ENCODE results near the gene SNX3. TPM values are rescaled to one million over a fixed set of nuclear protein-coding genes. Genes with fewer than 3 reads are reported as not detected.
"Not testable (repeated sequence)": the region's sequence is repeated elsewhere in the genome, so short reads cannot be mapped to it uniquely, and the experiment has no call there.

Gene SNX3
- total RNA-seq, 1 donor from 2014 or later, result 208 TPM

- not testable (repeated sequence) for H3K27ac ChIP-seq (ENCODE audit: low read depth, low read length); H3K4me1 ChIP-seq (ENCODE audit: control insufficient read depth in 3 of 3, insufficient read depth in 3 of 3, low read length in 3 of 3); H3K9ac ChIP-seq (ENCODE audit: low read depth in 1 of 3, low read length in 3 of 3); H3K36me3 ChIP-seq (ENCODE audit: control insufficient read depth in 3 of 3, insufficient read depth in 3 of 3, low read length in 3 of 3); H3K9me3 ChIP-seq (ENCODE audit: control insufficient read depth in 3 of 3, low read length in 3 of 3); H3K27me3 ChIP-seq (ENCODE audit: control insufficient read depth in 3 of 3, insufficient read depth in 3 of 3, low read length in 3 of 3); H3K4me3 ChIP-seq (ENCODE audit: low read length in 3 of 3)
Observed at GRCh38 chr6:108245095-108245494, 15.7 kb downstream of the SNX3 start.

DNA sequence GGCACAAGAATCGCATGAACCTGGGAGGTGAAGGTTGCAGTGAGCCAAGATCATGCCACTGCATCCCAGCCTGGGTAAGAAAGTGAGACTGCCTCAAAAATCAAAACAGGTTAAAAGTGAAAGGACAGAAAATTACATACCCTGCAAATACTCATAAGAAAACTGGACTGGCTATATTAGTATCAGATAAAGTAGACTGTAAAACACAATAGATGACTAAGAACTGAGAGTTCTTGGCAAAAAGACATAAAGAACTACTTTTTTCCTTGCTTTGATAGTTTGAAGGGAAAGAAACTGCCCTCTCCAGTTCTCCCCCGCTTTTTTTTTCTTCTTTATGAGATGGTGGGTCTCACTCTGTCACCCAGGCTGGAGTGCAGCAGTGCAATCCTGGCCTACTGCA is 17.0 kb downstream of the SNX3 start:
- H3K4me1 ChIP-seq (ENCODE audit: control insufficient read depth in 3 of 3, insufficient read depth in 3 of 3, low read length in 3 of 3), result no peaks in the 10 kb centered on the region
- H3K36me3 ChIP-seq (ENCODE audit: control insufficient read depth in 3 of 3, insufficient read depth in 3 of 3, low read length in 3 of 3), result peaks cover 0 to 4% (median 3%) of the 10 kb centered on the region in 3 donors
- no peaks in the 10 kb centered on the region for H3K27me3 ChIP-seq (ENCODE audit: control insufficient read depth in 3 of 3, insufficient read depth in 3 of 3, low read length in 3 of 3)
- no peak overlapping the region for H3K4me3 ChIP-seq (ENCODE audit: low read length in 3 of 3)
- no peak overlapping the region for H3K27ac ChIP-seq (ENCODE audit: low read depth, low read length)
- H3K9ac ChIP-seq (ENCODE audit: low read depth in 1 of 3, low read length in 3 of 3), result no peak overlapping the region
- H3K9me3 ChIP-seq (ENCODE audit: control insufficient read depth in 3 of 3, low read length in 3 of 3), result no peaks in the 10 kb centered on the region

DNA sequence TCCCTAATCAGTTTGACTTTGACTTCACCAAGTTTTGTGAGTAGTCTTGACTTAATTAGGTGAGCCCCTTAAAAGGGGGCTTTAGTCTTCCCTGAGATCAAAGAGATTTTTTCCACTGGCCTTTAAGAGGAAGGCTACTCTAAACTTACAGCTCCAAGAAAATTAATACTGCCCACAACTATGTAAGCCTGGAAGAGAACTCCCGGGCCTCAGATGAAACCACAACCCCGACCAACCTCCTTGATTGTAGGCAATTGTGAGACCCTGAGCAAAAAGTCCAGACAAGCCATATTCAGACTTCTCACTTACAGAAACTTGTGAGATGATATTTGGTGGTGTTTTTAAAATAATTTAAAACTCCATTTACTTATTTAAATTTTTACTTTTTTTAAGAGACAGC is 18.1 kb downstream of the SNX3 start:
- no peak overlapping the region for H3K27ac ChIP-seq (ENCODE audit: low read depth, low read length)

GRCh38 chr6:108242259-108242658 is 18.6 kb downstream of the SNX3 start:
- Histone ChIP-seq H3K36me3 (ENCODE audit: control insufficient read depth in 3 of 3, insufficient read depth in 3 of 3, low read length in 3 of 3) (peaks cover 3 to 6% (median 4%) of the 10 kb centered on the region in 3 donors), H3K27ac (ENCODE audit: low read depth, low read length) (no peak overlapping the region), H3K27me3 (ENCODE audit: control insufficient read depth in 3 of 3, insufficient read depth in 3 of 3, low read length in 3 of 3) (no peaks in the 10 kb centered on the region), H3K9ac (ENCODE audit: low read depth in 1 of 3, low read length in 3 of 3) (no peak overlapping the region), H3K4me1 (ENCODE audit: control insufficient read depth in 3 of 3, insufficient read depth in 3 of 3, low read length in 3 of 3) (no peaks in the 10 kb centered on the region), H3K9me3 (ENCODE audit: control insufficient read depth in 3 of 3, low read length in 3 of 3) (no peaks in the 10 kb centered on the region), H3K4me3 (ENCODE audit: low read length in 3 of 3) (no peak overlapping the region)

More for the DNA sequence above, 18.1 kb downstream of the SNX3 start:
- H3K36me3 ChIP-seq (ENCODE audit: control insufficient read depth in 3 of 3, insufficient read depth in 3 of 3, low read length in 3 of 3), result peaks cover 3 to 4% (median 3%) of the 10 kb centered on the region in 3 donors
- no peak overlapping the region for H3K9ac ChIP-seq (ENCODE audit: low read depth in 1 of 3, low read length in 3 of 3)
- no peaks in the 10 kb centered on the region for H3K4me1 ChIP-seq (ENCODE audit: control insufficient read depth in 3 of 3, insufficient read depth in 3 of 3, low read length in 3 of 3)
- no peaks in the 10 kb centered on the region for H3K9me3 ChIP-seq (ENCODE audit: control insufficient read depth in 3 of 3, low read length in 3 of 3)
- no peaks in the 10 kb centered on the region for H3K27me3 ChIP-seq (ENCODE audit: control insufficient read depth in 3 of 3, insufficient read depth in 3 of 3, low read length in 3 of 3)
- no peak overlapping the region for H3K4me3 ChIP-seq (ENCODE audit: low read length in 3 of 3)

GRCh38 chr6:108238322-108238721 is 22.5 kb downstream of the SNX3 start:
- H3K9me3 ChIP-seq (ENCODE audit: control insufficient read depth in 3 of 3, low read length in 3 of 3), result no peaks in the 10 kb centered on the region
- no peak overlapping the region for H3K4me3 ChIP-seq (ENCODE audit: low read length in 3 of 3)
- H3K9ac ChIP-seq (ENCODE audit: low read depth in 1 of 3, low read length in 3 of 3), result no peak overlapping the region
- H3K36me3 ChIP-seq (ENCODE audit: control insufficient read depth in 3 of 3, insufficient read depth in 3 of 3, low read length in 3 of 3), result peaks cover 2 to 6% (median 2%) of the 10 kb centered on the region in 3 donors
- H3K27me3 ChIP-seq (ENCODE audit: control insufficient read depth in 3 of 3, insufficient read depth in 3 of 3, low read length in 3 of 3), result no peaks in the 10 kb centered on the region
- H3K4me1 ChIP-seq (ENCODE audit: control insufficient read depth in 3 of 3, insufficient read depth in 3 of 3, low read length in 3 of 3), result peaks cover 2 to 4% (median 4%) of the 10 kb centered on the region in 3 donors
- H3K27ac ChIP-seq (ENCODE audit: low read depth, low read length), result no peak overlapping the region

DNA sequence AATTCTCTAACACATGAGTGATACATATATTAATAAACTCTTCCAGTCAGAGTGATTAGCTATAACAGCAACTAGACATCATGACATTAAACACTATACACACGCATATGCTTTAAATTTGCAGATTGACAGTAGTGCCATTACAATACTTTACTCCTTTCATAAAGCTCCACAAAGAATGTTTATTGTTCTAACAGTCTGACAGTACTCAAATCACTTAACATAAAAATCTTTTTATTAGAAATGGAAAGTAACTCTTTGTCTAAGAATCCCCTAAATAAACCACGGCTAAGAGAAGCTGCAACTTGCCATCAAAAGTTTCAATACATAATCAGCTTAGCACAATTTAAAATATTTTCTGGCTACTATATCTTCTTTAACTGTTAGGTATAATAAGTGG is 24.0 kb downstream of the SNX3 start:
- Histone ChIP-seq H3K9me3 (ENCODE audit: control insufficient read depth in 3 of 3, low read length in 3 of 3) (no peaks in the 10 kb centered on the region), H3K27ac (ENCODE audit: low read depth, low read length) (no peak overlapping the region), H3K4me3 (ENCODE audit: low read length in 3 of 3) (no peak overlapping the region), H3K9ac (ENCODE audit: low read depth in 1 of 3, low read length in 3 of 3) (no peak overlapping the region), H3K27me3 (ENCODE audit: control insufficient read depth in 3 of 3, insufficient read depth in 3 of 3, low read length in 3 of 3) (no peaks in the 10 kb centered on the region), H3K36me3 (ENCODE audit: control insufficient read depth in 3 of 3, insufficient read depth in 3 of 3, low read length in 3 of 3) (peaks cover 0 to 6% (median 2%) of the 10 kb centered on the region in 3 donors), H3K4me1 (ENCODE audit: control insufficient read depth in 3 of 3, insufficient read depth in 3 of 3, low read length in 3 of 3) (peaks cover 2 to 4% (median 4%) of the 10 kb centered on the region in 3 donors)

DNA sequence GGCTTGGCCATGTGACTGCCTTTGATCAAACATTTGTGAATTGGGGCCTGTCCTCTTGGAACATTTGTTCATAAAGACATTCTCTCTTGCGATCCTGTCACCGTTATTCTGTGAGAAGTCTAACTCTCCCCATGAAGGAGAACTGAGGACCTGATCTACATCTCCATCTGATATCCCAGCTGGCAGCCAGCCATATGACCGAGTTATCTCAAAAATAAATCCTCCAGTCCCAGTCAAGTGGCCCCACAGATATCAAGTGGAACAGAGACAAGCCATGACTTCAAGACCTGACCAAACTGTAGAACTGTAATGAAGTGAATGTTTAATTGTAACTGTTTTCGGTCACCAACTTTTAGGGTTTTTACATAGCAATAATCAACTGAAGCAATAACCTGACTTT is 25.7 kb downstream of the SNX3 start:
- no peak overlapping the region for H3K9ac ChIP-seq (ENCODE audit: low read depth in 1 of 3, low read length in 3 of 3)
- no peak overlapping the region for H3K27ac ChIP-seq (ENCODE audit: low read depth, low read length)
- H3K27me3 ChIP-seq (ENCODE audit: control insufficient read depth in 3 of 3, insufficient read depth in 3 of 3, low read length in 3 of 3), result no peaks in the 10 kb centered on the region
- H3K9me3 ChIP-seq (ENCODE audit: control insufficient read depth in 3 of 3, low read length in 3 of 3), result no peaks in the 10 kb centered on the region
- peaks cover 2 to 4% (median 4%) of the 10 kb centered on the region in 3 donors for H3K4me1 ChIP-seq (ENCODE audit: control insufficient read depth in 3 of 3, insufficient read depth in 3 of 3, low read length in 3 of 3)
- peaks cover 0 to 6% (median 2%) of the 10 kb centered on the region in 3 donors for H3K36me3 ChIP-seq (ENCODE audit: control insufficient read depth in 3 of 3, insufficient read depth in 3 of 3, low read length in 3 of 3)
- H3K4me3 ChIP-seq (ENCODE audit: low read length in 3 of 3), result no peak overlapping the region

GRCh38 chr6:108228416-108228815 is 32.4 kb downstream of the SNX3 start:
- no peaks in the 10 kb centered on the region for H3K36me3 ChIP-seq (ENCODE audit: control insufficient read depth in 3 of 3, insufficient read depth in 3 of 3, low read length in 3 of 3)
- no peaks in the 10 kb centered on the region for H3K9me3 ChIP-seq (ENCODE audit: control insufficient read depth in 3 of 3, low read length in 3 of 3)
- H3K4me1 ChIP-seq (ENCODE audit: control insufficient read depth in 3 of 3, insufficient read depth in 3 of 3, low read length in 3 of 3), result no peaks in the 10 kb centered on the region
- no peaks in the 10 kb centered on the region for H3K27me3 ChIP-seq (ENCODE audit: control insufficient read depth in 3 of 3, insufficient read depth in 3 of 3, low read length in 3 of 3)
- H3K9ac ChIP-seq (ENCODE audit: low read depth in 1 of 3, low read length in 3 of 3), result no peak overlapping the region
- H3K4me3 ChIP-seq (ENCODE audit: low read length in 3 of 3), result no peak overlapping the region
- no peak overlapping the region for H3K27ac ChIP-seq (ENCODE audit: low read depth, low read length)

DNA sequence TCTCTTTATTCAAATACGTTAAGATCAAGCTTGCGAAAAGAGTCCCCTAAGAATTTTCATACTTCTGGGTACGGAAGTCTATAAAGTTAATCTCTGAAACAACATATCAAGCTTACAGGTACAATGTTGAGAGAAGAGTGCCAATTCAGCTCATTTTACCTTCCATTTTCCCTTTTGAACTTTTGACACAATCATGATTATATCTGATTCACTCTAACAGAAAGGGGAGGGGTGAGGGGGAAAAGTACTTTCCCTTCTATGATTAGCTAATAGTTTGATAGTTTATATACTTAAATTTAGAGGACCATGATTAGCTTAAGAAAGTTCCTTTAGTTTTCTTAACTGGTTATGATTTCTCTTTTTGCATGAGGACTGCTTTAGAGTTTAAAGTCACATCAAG is 33.5 kb downstream of the SNX3 start:
- H3K9ac ChIP-seq (ENCODE audit: low read depth in 1 of 3, low read length in 3 of 3), result no peak overlapping the region
- H3K36me3 ChIP-seq (ENCODE audit: control insufficient read depth in 3 of 3, insufficient read depth in 3 of 3, low read length in 3 of 3), result peaks cover 0 to 3% (median 0%) of the 10 kb centered on the region in 3 donors
- H3K27ac ChIP-seq (ENCODE audit: low read depth, low read length), result no peak overlapping the region
- no peaks in the 10 kb centered on the region for H3K27me3 ChIP-seq (ENCODE audit: control insufficient read depth in 3 of 3, insufficient read depth in 3 of 3, low read length in 3 of 3)
- no peak overlapping the region for H3K4me3 ChIP-seq (ENCODE audit: low read length in 3 of 3)
- no peaks in the 10 kb centered on the region for H3K9me3 ChIP-seq (ENCODE audit: control insufficient read depth in 3 of 3, low read length in 3 of 3)
- no peaks in the 10 kb centered on the region for H3K4me1 ChIP-seq (ENCODE audit: control insufficient read depth in 3 of 3, insufficient read depth in 3 of 3, low read length in 3 of 3)

GRCh38 chr6:108222504-108222903 is 38.3 kb downstream of the SNX3 start:
- H3K4me3 ChIP-seq (ENCODE audit: low read length in 3 of 3), result no peak overlapping the region
- H3K4me1 ChIP-seq (ENCODE audit: control insufficient read depth in 3 of 3, insufficient read depth in 3 of 3, low read length in 3 of 3), result no peaks in the 10 kb centered on the region
- no peaks in the 10 kb centered on the region for H3K27me3 ChIP-seq (ENCODE audit: control insufficient read depth in 3 of 3, insufficient read depth in 3 of 3, low read length in 3 of 3)
- no peak overlapping the region for H3K27ac ChIP-seq (ENCODE audit: low read depth, low read length)
- H3K9ac ChIP-seq (ENCODE audit: low read depth in 1 of 3, low read length in 3 of 3), result no peak overlapping the region
- peaks cover 5 to 23% (median 14%) of the 10 kb centered on the region in 3 donors for H3K36me3 ChIP-seq (ENCODE audit: control insufficient read depth in 3 of 3, insufficient read depth in 3 of 3, low read length in 3 of 3)
- no peaks in the 10 kb centered on the region for H3K9me3 ChIP-seq (ENCODE audit: control insufficient read depth in 3 of 3, low read length in 3 of 3)

- Histone ChIP-seq H3K9me3 (ENCODE audit: control insufficient read depth in 3 of 3, low read length in 3 of 3) (no peaks in the 10 kb centered on the region), H3K36me3 (ENCODE audit: control insufficient read depth in 3 of 3, insufficient read depth in 3 of 3, low read length in 3 of 3) (peaks cover 5 to 23% (median 14%) of the 10 kb centered on the region in 3 donors), H3K9ac (ENCODE audit: low read depth in 1 of 3, low read length in 3 of 3) (no peak overlapping the region), H3K4me1 (ENCODE audit: control insufficient read depth in 3 of 3, insufficient read depth in 3 of 3, low read length in 3 of 3) (no peaks in the 10 kb centered on the region), H3K27ac (ENCODE audit: low read depth, low read length) (no peak overlapping the region), H3K27me3 (ENCODE audit: control insufficient read depth in 3 of 3, insufficient read depth in 3 of 3, low read length in 3 of 3) (no peaks in the 10 kb centered on the region), H3K4me3 (ENCODE audit: low read length in 3 of 3) (no peak overlapping the region)
Observed at GRCh38 chr6:108222064-108222463, 38.8 kb downstream of the SNX3 start.
